DMS53 (cell line): ENCODE results near the gene TMEM215.
"Not testable (repeated sequence)": the region's sequence is repeated elsewhere in the genome, so short reads cannot be mapped to it uniquely, and the experiment has no call there.

Experiments used
- DNase-seq: peaks from one replicate; lab custom pipeline; 2025; lab: John Stamatoyannopoulos, UW

TMEM215 gene, protein sequence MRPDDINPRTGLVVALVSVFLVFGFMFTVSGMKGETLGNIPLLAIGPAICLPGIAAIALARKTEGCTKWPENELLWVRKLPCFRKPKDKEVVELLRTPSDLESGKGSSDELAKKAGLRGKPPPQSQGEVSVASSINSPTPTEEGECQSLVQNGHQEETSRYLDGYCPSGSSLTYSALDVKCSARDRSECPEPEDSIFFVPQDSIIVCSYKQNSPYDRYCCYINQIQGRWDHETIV

DNA sequence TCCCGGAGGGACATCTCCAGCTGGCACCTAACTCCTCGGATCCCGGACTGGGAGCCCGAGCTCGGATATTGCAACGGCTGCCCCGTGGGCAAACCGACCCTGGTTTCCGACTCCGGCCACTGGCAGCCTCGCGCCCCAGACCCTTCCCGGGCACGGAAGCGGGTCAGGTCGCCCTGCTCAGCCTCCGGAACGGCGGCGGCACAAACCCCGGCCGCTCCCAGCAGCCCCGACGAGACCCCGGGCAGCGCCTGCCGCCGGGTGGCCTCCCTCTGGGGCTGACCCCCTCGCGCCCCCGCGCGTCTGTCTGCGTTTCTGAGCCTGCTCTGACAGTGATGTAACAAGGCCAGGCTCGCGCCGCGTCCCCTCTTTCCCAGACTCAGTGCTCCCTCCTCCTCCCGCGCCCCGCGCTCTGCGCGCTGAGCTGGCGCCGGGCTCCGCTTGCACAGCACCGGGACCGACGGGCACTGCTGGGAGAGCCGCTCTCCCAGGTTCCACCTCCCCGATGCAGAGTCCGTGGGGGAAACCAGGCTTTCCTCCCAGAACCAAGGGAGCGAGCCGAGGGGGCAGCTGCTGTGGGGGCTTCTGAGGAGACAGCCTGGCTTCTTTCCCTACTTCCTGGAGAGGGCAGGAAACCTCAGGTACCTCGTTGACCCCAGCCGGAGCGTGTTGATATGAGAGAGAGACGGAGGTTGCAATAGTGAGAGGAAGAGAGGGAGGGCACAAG lies at the start of gene TMEM215:
TSS of gene TMEM215 (plus strand) at position 373 of the 724 bp plus-strand sequence. CDS start 644 bp downstream, outside the sequence.
- peak; percentile 58 for DNase-seq

DNA sequence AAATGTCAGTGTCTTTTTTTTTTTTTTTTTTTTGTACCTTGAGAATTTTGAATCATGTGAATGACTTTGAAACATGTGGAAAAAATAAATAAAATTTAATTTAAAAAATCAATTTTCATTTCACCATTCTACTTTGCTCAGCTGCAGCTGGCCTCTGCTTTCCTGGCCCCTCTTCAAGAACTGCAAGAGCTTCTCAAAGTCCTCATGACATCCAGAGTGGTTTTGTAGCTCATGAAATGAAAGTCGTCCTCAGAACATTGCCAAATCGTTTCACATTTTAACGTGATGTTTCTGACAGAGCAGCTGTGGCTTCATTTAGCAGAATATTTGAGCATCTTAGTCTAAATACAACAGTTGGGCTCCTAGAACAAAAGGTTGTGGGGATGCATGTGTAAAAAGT lies 47.9 kb upstream of the TMEM215 start:
- no peak for DNase-seq

DNA sequence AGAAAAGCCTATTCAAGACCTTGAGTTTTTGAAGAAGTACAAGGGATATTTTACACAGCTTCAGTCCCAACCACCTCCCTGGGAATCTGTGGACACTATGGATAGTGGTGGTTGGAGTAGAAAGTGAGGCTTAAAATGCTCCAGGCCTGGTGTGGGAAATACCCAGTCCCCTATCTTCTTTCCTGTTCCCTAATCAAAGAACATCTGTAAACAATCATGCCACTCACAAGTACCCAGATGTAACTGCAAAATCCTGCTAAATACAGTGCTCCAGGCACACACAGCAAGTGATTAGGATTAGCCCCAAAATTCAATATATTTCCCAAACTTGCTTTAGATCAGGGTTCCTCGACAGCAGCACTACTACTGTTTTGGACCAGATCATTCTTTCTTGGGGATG lies 46.0 kb upstream of the TMEM215 start:
- no peak for DNase-seq

DNA sequence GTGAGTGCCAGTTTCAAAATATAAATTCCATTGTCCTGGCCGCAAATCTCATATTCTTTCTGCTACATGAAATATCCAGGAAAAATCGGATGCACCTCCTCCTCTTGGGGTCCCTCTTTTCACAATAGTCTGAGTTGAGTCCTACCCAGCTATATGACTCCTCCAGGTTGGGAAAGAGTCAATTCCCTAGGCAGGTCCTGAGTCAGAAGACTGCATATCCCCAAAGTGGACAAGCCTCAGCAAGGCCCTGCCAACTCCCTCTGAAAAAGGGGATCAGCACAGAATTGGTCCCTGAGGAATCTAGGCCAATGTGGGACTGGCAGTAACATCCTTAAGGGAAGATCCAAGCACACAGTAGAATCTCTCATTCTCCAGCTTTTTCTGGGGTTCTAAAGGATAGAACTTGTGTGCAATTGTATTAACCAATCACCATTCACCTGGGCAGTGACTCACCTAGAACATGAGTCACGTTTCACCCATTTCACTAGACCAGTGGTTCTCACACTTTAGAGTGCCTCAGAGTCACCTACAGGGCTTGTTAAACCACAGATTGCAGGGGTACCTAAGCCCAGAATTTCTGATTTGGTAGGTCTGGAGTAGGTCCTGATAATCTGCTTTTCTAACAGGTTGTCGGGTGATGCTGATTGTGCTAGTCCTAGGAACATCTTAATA lies 44.7 kb upstream of the TMEM215 start:
- peak; percentile 50 for DNase-seq

DNA sequence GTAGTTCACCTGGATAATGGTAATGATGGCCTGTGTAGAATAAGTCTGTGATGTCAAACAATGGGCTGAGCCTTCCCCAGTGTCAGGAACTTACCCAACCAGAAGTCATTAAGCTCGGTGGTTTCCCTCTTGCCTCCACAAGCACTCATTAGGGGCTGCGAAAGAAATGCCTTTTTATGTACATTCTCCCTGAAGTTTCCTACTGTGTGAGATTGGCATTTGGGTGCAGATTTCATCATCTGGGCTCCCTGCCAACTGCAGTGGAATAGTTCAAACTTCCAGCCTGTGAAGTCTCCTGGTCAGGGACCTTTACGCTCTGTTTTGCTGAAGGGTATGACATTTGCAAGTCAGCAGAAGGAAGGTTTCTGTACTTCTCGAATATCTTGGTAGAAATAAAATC lies 41.6 kb upstream of the TMEM215 start:
- DNase-seq: peak; percentile 4

DNA sequence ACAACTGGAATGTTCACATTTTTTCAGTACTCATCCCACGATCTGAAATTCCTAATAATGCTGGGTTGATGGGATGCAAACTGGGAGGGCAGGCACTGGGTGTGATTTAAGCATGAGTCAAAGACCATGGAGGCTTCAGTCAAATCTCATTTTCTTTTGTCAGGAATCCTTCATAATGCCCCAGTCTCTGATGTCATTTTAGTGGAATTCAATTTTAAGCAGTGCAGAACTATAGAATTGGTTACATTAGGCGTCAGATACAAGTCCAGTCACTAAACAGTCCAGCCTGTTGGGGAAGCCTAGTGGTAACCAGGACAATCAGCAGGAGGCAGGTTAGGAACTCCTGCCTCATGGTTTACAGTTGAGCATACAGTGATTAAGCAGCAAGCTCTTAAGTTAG lies 41.0 kb upstream of the TMEM215 start:
- DNase-seq: no peak

DNA sequence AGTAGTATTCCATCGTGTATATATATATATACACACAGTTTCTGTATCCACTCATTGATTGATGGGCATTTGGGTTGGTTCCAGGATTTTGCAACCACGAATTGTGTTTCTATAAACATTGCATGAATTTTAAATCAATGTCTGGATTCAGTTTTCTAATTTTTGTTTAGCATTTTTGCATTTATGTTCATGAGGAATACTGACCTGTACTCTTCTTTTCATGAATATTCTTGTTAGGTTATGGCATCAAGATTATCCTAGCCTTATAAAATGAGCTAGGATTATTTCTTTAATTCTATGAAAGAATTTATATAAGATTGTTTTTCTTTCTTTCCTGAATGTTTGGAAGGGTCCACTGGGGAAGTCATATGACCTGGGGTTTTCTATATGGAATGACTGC lies 35.3 kb upstream of the TMEM215 start:
- DNase-seq: no peak

DNA sequence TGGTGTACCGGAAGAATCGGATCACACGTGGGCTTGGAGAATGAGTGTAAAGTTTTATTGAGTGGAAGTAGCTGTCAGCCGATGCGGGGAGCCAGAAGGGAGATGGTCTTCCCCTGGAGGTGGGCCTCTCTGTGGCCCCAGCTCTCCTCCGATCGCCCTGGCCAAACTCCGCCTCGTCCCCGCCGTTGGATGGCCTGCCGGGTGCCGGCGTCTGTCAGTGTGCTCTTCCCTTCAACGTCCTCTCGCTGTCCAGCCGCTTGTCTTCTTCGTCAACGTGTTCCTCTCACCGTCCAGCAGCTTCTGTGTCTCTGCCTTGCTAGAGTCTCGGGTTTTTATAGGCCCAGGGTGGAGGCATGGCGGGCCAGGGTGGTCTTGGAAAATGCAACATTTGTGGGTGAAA lies 27.6 kb upstream of the TMEM215 start:
- no peak for DNase-seq

DNA sequence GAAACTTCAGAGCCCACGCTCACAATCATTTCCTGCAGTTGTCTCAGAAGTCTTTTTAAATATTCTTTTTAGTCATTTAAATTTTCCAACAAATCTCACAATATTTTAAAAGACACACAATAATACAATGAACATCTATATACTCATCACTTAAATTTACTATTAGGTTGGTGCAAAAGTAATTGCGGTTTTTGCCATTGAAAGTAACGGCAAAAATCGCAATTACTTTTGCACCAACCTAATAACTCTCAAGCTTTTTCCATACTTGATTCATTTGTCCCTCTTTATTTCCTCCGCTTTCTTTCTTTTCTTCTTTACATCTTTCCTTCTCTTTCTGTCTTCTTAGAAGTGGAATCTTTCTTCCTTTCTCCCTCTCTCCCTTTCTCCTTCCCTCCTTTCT lies 19.2 kb upstream of the TMEM215 start:
- no peak for DNase-seq

DNA sequence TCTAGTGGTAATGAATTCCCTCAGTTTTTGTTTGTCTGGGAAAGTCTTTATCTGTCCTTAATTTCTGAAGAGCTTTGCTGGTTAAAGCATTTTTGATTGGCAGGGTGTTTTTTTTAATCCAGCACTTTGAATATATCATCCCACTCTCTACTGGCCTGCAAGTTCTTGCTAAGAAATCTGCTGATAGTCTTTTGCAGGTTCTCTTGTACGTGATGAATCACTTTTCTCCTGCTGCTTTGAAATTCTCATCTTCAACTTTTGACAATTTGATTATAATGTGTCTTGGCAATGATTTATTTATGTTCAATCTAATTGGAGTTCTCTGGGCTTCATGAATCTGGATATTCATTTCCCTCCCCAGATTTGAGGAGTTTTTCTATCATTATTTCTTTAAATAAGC lies 8.1 kb upstream of the TMEM215 start:
- no peak for DNase-seq

DNA sequence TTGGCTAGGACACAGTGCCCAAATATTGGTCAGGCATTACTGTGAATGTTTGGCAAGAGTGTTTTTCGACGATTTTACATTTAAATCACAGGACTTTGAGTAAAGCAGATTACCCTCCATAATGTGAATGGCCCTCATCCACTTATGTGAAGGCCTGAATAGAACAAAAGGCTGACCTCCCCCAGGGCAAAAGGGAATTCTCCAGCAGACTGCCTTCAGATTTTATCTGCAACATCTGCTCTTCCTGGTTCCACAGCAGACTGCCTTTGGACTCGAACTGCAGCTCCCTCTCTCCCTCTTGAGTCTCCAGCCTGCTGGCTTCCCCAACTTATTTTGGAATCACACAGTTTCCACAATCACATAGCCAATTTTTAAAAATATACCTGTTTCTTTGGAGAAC lies 7.1 kb upstream of the TMEM215 start:
- DNase-seq: no peak

DNA sequence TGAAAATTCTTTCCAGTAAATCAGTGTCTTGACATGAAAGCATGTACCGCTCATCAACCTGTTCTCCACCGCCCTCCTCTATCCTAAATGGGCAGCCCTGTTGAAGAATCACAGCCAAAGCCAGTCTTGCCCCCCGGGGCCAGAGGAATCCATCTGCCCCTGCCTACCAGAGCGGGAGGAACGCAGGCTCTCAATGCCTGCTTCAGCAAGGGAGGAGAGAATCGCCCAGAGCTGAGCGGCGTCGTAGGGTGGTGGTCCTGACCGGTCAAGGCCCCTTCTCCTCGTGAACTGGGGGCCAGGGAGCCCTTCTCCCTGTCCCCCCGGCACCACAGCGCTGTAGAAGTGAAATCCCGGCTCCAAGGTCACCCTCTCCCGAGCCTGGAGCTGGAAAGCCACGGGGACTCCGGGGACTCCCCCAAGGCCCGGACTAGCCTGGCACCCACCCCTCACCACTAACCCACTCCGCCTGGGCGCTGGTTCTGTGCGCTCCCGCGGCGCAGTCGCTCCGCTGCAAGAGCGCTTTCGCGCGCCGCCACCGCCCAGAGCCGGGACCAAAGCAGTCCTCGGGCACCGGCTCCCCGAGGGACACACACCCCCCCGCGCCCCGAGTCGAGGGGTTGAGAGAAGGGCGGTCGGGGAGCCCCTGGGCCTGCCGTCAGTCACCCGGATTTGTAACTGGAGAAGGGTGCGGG lies 718 bp upstream of the TMEM215 start:
- DNase-seq: peak; percentile 47

DNA sequence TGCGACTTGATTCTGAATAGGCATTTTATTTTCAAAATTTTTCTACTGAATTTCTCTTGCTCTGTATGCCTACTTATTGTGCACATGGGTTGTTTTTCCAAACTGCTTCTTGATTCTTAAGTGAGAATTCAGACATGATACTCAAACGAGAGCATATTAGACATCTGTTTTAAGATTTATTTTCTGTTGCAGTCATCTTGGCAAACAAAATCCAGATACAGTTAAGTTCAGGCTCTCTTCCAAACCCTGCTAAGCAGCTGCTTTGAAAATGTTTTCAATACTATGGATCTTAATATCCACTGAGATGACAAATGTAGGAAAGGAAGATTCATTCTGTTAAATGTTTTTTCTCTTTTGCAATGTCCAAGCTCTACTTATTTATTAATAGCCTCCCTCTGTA lies 4.5 kb downstream of the TMEM215 start:
- DNase-seq: no peak

DNA sequence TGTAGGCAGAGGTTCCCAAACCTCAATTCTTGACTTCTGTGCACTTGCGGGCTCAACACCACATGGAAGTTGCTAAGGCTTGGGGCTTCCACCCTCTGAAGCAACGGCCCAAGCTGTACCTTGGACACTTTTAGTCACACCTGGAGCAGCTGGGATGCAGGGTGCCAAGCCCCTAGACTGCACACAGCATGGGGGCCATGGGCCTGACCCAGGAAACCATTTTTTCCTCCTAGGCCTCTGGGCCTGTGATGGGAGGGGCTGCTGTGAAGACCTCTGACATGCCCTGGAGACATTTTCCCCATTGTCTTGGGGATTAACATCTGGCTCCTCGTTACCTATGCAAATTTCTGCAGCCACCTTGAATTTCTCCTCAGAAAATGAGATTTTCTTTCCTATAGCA lies 12.7 kb downstream of the TMEM215 start:
- DNase-seq: not testable (repeated sequence)

DNA sequence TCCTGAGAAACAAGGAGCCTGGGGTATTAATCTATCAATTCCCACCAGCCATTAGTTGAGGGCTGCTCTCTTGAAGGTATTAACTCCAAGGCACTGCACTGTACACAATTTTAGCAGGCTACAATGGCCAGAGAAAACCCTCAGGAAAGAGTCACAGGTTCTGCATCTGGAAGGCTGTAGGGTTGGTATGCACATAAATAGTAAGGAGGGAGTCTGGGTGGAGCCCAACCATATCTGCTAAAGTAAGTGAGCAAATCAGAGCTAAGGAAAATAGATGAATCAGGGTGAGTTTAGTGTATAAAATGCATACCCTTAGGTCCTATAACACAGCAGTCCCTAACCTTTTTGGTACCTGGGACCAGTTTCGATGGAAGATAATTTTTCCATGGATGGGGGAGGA lies 18.2 kb downstream of the TMEM215 start:
- DNase-seq: no peak

DNA sequence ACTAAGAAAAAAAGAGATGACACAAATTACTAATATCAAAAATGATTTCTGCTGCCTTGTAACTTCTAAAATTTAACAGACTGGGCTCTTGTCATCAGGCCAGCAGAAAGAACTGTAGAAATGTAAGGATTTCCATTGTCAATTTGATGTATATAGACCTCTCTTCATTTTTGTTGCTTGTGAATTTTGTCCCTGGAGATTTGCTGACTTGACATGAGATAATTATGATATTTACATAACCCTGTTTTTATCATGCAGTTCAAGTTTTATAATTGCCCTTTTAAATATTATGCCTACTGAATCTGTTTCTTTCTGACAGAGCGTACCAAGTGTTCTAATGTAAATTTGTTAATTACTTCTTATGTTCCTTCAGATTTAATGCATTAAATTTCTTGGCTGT lies 23.9 kb downstream of the TMEM215 start:
- no peak for DNase-seq

DNA sequence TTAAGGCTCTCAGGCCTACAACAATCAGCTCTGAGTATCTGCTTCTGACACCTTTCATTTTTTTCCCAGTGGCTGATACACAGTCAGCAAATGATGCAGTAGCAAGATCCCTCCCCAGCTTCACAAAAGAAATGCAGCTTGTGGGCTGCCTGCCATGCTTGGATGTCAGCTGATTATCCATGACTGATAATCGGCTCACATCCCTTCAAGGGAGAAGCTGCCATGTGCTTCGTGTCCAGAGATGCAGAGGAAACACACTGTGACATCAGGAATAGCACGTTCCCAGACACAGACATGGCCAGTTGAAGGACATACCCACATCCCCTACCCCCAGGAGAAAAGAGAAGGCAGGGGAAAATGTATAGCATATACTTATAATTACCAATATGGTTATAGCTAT lies 27.9 kb downstream of the TMEM215 start:
- DNase-seq: no peak

DNA sequence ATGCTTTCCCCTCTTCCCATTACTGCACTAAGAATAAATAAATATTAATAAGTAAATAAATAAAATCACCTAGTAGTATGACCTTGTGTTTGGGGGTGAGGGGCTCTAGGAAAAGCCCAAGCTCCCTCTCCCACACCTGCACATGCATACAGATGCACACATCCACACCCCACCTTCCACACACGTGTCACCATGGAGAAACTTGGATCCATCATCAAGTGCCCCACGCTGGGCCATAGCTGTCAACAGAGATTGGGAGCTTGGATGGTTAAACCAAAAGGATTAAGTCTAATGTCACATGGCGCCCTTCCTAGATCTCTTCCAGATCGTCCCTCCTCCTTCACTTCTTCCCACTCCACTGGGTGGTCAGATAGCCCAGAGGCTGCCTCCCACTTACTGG lies 37.0 kb downstream of the TMEM215 start:
- DNase-seq: no peak

DNA sequence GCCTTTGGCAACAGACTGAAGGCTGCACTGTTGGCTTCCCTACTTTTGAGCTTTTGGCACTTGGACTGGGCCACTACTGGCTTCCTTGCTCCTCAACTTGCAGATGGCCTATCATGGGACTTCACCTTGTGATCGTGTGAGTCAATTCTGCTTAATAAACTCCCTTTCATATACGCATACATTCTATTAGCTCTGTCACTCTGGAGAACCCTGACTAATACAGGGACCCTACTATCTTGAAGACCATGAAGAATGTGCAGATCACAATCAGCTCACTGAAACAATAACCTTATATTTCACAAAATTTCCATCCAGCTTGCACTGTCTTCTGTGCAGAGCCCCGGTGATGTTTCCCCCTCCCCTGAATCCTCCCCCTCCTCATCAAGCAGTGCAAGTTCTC lies 39.8 kb downstream of the TMEM215 start:
- no peak for DNase-seq

DNA sequence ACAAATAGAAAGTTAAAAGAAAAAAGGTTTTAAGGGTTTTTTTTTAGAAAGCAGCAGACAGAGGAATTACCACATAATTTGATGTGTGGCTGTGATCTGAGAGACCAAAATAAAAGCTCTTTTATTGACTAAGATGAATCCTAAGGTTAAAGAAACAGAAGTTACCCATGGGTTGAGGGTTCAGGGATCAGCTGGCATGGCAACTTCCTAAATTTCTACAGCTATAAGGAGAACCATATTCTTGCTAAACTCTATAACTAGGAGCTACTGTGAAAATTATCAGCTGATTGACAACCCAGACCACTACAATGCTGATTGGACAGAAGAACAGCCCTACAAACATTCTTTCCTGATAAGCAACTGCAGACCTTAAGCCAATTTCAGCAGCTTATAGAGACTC lies 40.2 kb downstream of the TMEM215 start:
- DNase-seq: no peak

DNA sequence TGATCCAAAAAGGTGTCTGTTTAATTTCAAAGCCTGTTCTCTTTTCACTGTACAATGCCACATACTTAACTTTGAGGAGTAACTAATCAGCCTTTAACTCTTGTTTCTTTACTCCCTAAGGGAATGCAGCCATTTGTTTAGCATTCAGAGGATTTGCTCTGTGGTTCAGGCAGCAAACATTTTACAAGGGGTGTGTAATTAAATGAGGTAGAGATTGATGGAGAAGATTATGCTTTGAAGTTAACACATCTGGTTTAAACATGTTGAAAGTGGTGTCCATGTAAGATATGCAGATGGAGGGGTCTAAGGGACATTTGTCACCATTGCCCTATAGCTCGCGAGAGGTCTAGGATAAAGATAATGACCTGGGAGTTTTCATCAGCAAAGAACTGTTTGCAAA lies 41.9 kb downstream of the TMEM215 start:
- no peak for DNase-seq

DNA sequence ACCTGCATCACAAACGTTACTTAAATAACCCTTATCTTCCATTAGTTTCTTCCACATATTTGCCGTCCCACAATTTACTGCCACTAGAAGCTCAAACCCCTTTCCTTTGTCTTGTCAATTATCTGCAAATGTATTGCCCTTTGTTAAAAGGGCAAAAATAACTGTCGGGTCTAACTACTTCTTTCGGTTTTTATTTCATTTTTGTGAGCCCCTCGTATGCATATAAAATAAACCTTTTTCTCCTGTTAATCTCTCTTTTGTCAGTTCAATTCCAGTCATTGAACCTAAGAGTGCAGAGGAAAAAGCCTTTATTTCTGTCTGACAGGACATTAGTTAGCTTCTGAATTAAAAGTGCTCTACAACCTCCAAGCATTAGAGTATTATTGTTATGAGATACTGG lies 45.5 kb downstream of the TMEM215 start:
- no peak for DNase-seq

DNA sequence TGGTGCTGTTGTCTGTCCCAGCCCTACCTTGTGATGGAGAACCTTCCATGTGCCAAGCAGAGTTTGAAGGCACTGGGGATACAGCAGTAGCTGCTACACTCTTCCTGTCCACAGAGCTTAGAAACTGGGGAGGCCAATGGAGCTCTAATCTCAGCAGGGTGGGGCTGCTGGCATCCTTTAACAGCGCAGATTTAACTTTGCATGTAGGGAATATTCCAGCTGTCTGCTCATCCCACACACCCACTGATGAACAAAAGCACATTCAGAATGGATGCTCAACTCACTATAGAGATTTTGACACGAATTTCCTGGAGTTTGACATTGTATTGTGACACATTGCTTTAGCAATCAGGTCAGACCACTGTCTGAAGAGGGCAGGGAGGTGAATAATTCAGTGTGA lies 49.0 kb downstream of the TMEM215 start:
- no peak for DNase-seq
